GM20000 (cell line): ENCODE measurements around the gene GNG10.
"Not testable (repeated sequence)": the region's sequence is repeated elsewhere in the genome, so short reads cannot be mapped to it uniquely, and the experiment has no call there.

Experiments
- DNase-seq: peaks from one replicate; pipeline ENCODE4 v3.0.0; 2012; ENCODE audit warnings: low spot score
- CTCF ChIP-seq: IDR thresholded peaks from 2 replicates; pipeline ENCODE4 v1.5.1; 2012; ENCODE audit warnings: mild to moderate bottlenecking, control low read depth; ENCODE audit errors: extremely low read depth, missing control alignments

Gene GNG10

GRCh38 chr9:111668026-111668573 lies 6.7 kb downstream of the GNG10 start:
- TF ChIP-seq CTCF = no peak
- DNase-seq = no peak

GRCh38 chr9:111668601-111669000 lies 7.2 kb downstream of the GNG10 start:
- DNase-seq = not testable (repeated sequence)

GRCh38 chr9:111674319-111674718 lies 12.9 kb downstream of the GNG10 start:
- no peak for DNase-seq
- TF ChIP-seq CTCF = no peak

- no peak for TF ChIP-seq CTCF
- no peak for DNase-seq
Observed at GRCh38 chr9:111676116-111676515, 14.7 kb downstream of the GNG10 start.

- no peak for DNase-seq
- TF ChIP-seq CTCF = no peak
Observed at GRCh38 chr9:111678293-111678692, 16.9 kb downstream of the GNG10 start.

- DNase-seq = no peak
- TF ChIP-seq CTCF = no peak
Observed at GRCh38 chr9:111679199-111679598, 17.8 kb downstream of the GNG10 start.

GRCh38 chr9:111683392-111683791 lies 22.0 kb downstream of the GNG10 start:
- no peak for TF ChIP-seq CTCF
- DNase-seq = no peak

- peak; percentile 20 for DNase-seq
- no peak for TF ChIP-seq CTCF
Observed at GRCh38 chr9:111691672-111692329, 30.4 kb downstream of the GNG10 start.
